Fibroblast of lung (primary cell): ENCODE data around the gene ZG16. TPM values are rescaled to one million over a fixed set of nuclear protein-coding genes. Genes with fewer than 3 reads are reported as not detected.
"Not testable (repeated sequence)": the region's sequence is repeated elsewhere in the genome, so short reads cannot be mapped to it uniquely, and the experiment has no call there.

ENCODE experiments used
- DNase-seq, 2 donors: peaks; one replicate each; pipeline versions ENCODE4 v3.0.0 to v3.0.0-alpha.2; 2010; ENCODE audit warnings: low read depth in 2 of 2
- H2AFZ ChIP-seq: 2 replicates; pipeline ENCODE4 v1.5.1; 2012; ENCODE audit warnings: low read length, control low read depth, inconsistent platforms
- H3K27ac ChIP-seq: 2 replicates; pipeline ENCODE4 v1.5.1; 2011; ENCODE audit warnings: low read length, control low read depth; ENCODE audit not compliant: insufficient read depth
- H3K27me3 ChIP-seq: 2 replicates; pipeline ENCODE4 v1.5.1; 2011; ENCODE audit warnings: mild to moderate bottlenecking, low read length; ENCODE audit not compliant: control insufficient read depth, insufficient read depth
- H3K36me3 ChIP-seq: 2 replicates; pipeline ENCODE4 v1.5.1; 2011; ENCODE audit warnings: low read length; ENCODE audit not compliant: control insufficient read depth, insufficient read depth
- H3K4me1 ChIP-seq: 2 replicates; pipeline ENCODE4 v1.5.1; 2011; ENCODE audit warnings: low read length; ENCODE audit not compliant: control insufficient read depth, insufficient read depth; ENCODE audit errors: extremely low read depth
- H3K4me2 ChIP-seq: 2 replicates; pipeline ENCODE4 v1.5.1; 2011; ENCODE audit warnings: low read length, control low read depth; ENCODE audit not compliant: insufficient read depth; ENCODE audit errors: extremely low read depth
- H3K4me3 ChIP-seq, 4 experiments: fragments of 200-600 bp in 1 of 4; sonication (generic) in 1 of 4; replicated peaks in 1 of 4; 2 replicates each; pipeline ENCODE4 v1.5.1; 2011 to 2016; ENCODE audit warnings: low read length in 4 of 4, low read depth in 3 of 4, mild to moderate bottlenecking in 3 of 4, control low read depth in 2 of 4, inconsistent platforms in 1 of 4, mixed read lengths in 1 of 4; ENCODE audit not compliant: insufficient read depth in 1 of 4; ENCODE audit errors: control extremely low read depth in 1 of 4
- H3K79me2 ChIP-seq: 2 replicates; pipeline ENCODE4 v1.5.1; 2012; ENCODE audit warnings: mild to moderate bottlenecking, low read length, inconsistent platforms; ENCODE audit not compliant: control insufficient read depth, insufficient read depth
- H3K9ac ChIP-seq: 2 replicates; pipeline ENCODE4 v1.5.1; 2011; ENCODE audit warnings: mild to moderate bottlenecking, low read length, control low read depth; ENCODE audit not compliant: insufficient read depth
- H3K9me3 ChIP-seq: 2 replicates; pipeline ENCODE4 v1.5.1; 2012; ENCODE audit warnings: low read depth, low read length; ENCODE audit not compliant: control insufficient read depth, insufficient read depth
- H4K20me1 ChIP-seq: 2 replicates; pipeline ENCODE4 v1.5.1; 2011; ENCODE audit warnings: low read length; ENCODE audit not compliant: control insufficient read depth, insufficient read depth; ENCODE audit errors: extremely low read depth
- EZH2 ChIP-seq: IDR thresholded peaks from 2 replicates; pipeline ENCODE4 v1.5.1; 2012; ENCODE audit warnings: low read length, control low read depth, mild to moderate bottlenecking; ENCODE audit errors: missing control alignments
- polyA plus RNA-seq, 2 donors: library from polyadenylated mRNA; depleted of rRNA in 1 of 2; stranded (reverse) in 1 of 2; unstranded in 1 of 2; fragments of >200 nt; gene quantifications; 2 replicates each; pipeline ENCODE4 v1.2.1, GENCODE V29; 2011 to 2012; ENCODE audit warnings: missing spikeins in 1 of 2
- total RNA-seq: library from RNA; depleted of rRNA; stranded (reverse); fragments of >200 nt; gene quantifications from 2 replicates; pipeline ENCODE4 v1.2.1, GENCODE V29; 2014
- TF ChIP-seq, protein P1 (sequence below), 2 donors: IDR thresholded peaks in 1 of 2; conservative IDR thresholded peaks in 1 of 2; 1 replicate in 1 of 2; 2 replicates in 1 of 2; pipeline ENCODE4 v1.5.1; 2011 to 2012; ENCODE audit warnings: low read length in 2 of 2, control low read depth in 1 of 2, inconsistent platforms in 1 of 2, low read depth in 1 of 2, mild to moderate bottlenecking in 1 of 2

ZG16 gene
- total and polyA plus RNA-seq, 2 donors (not counting 1 experiment from before 2014, with no cell fraction given) = not detected

DNA sequence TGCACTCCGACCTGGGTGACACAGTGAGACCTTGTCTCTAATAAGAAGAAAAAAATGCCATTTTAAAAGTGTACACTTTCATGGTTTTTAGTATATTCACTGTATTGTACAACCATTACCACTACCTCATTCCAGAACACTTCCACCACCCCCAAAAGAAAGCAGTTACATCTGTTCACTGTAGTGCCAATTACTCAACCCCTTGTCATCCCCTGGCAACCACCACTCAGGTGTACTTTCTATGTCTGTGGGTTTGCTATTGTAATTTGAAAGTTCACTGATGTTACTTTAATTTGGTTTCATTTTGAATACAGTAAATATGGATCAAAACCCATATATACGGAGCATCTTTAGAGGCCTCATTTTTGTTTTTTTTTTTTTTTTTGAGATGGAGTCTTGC is 6.1 kb downstream of the ZG16 start:
- no peaks in the 10 kb centered on the region for H3K4me1 ChIP-seq
- H4K20me1 ChIP-seq = no peaks in the 10 kb centered on the region
- no peak for DNase-seq
- H3K27ac ChIP-seq = no peak overlapping the region
- H3K9me3 ChIP-seq = no peaks in the 10 kb centered on the region
- no peak overlapping the region for H3K9ac ChIP-seq
- no peaks in the 10 kb centered on the region for H3K36me3 ChIP-seq
- no peak overlapping the region for H2AFZ ChIP-seq
- no peaks in the 10 kb centered on the region for H3K79me2 ChIP-seq
- TF ChIP-seq, protein P1, sequence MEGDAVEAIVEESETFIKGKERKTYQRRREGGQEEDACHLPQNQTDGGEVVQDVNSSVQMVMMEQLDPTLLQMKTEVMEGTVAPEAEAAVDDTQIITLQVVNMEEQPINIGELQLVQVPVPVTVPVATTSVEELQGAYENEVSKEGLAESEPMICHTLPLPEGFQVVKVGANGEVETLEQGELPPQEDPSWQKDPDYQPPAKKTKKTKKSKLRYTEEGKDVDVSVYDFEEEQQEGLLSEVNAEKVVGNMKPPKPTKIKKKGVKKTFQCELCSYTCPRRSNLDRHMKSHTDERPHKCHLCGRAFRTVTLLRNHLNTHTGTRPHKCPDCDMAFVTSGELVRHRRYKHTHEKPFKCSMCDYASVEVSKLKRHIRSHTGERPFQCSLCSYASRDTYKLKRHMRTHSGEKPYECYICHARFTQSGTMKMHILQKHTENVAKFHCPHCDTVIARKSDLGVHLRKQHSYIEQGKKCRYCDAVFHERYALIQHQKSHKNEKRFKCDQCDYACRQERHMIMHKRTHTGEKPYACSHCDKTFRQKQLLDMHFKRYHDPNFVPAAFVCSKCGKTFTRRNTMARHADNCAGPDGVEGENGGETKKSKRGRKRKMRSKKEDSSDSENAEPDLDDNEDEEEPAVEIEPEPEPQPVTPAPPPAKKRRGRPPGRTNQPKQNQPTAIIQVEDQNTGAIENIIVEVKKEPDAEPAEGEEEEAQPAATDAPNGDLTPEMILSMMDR (conservative IDR thresholded peaks at IDR 0.05 in 1 of 2, IDR thresholded peaks at IDR 0.05 in 1 of 2; ENCODE audit: low read depth in 1 of 2, low read length in 2 of 2) = no peak
- TF ChIP-seq EZH2 = no peak
- no peak overlapping the region for H3K4me3 ChIP-seq
- peaks cover 17% of the 10 kb centered on the region for H3K27me3 ChIP-seq
- no peak overlapping the region for H3K4me2 ChIP-seq

- Histone ChIP-seq H3K9ac (no peak overlapping the region), H3K9me3 (no peaks in the 10 kb centered on the region), H3K27me3 (peaks cover 12% of the 10 kb centered on the region), H3K4me1 (no peaks in the 10 kb centered on the region), H3K79me2 (no peaks in the 10 kb centered on the region), H3K4me2 (peak overlapping the region; percentile 62), H4K20me1 (no peaks in the 10 kb centered on the region), H2AFZ (peak overlapping the region; percentile 96), H3K4me3 (peak overlapping the region; percentile 0 to 41 (median 18)), H3K36me3 (no peaks in the 10 kb centered on the region), H3K27ac (no peak overlapping the region)
- TF ChIP-seq, protein P1 (conservative IDR thresholded peaks at IDR 0.05 in 1 of 2, IDR thresholded peaks at IDR 0.05 in 1 of 2; ENCODE audit: low read depth in 1 of 2, low read length in 2 of 2) = peak; percentile 72 to 91
- TF ChIP-seq EZH2 = no peak
- DNase-seq = peak; percentile 53 to 58
Measured at GRCh38 chr16:29784901-29785500, 6.9 kb downstream of the ZG16 start.

DNA sequence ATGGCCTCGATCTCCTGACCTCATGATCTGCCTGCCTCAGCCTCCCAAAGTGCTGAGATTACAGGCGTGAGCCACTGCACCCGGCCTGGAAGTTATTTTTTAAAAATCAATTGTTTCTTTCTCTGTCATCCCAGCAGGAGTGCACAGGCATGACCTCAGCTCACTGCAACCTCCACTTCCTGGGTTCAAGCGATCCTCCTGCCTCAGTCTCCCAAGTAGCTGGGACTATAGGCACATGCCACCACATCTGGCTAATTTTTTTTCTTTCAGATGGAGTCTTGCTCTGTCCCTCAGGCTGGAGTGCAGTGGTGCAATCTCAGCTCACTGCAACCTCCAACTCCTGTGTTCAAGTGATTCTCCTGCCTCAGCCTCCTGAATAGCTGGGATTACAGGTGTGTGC is 9.1 kb downstream of the ZG16 start:
- not testable (repeated sequence) for H3K9ac ChIP-seq, H3K4me1 ChIP-seq, H3K9me3 ChIP-seq, H2AFZ ChIP-seq, H3K4me2 ChIP-seq, H3K4me3 ChIP-seq, H4K20me1 ChIP-seq, DNase-seq, H3K36me3 ChIP-seq, H3K27me3 ChIP-seq, H3K27ac ChIP-seq
- H3K79me2 ChIP-seq = peaks cover 16% of the 10 kb centered on the region
